Nucleus accumbens (tissue), 56 donors: ENCODE measurements around the gene PMM2.
"Not testable (repeated sequence)": the region's sequence is repeated elsewhere in the genome, so short reads cannot be mapped to it uniquely, and the experiment has no call there.

Experiments used
- DNase-seq, 56 donors: peaks; one replicate each; lab custom pipeline; 2025; lab: John Stamatoyannopoulos, UW

Gene PMM2

DNA sequence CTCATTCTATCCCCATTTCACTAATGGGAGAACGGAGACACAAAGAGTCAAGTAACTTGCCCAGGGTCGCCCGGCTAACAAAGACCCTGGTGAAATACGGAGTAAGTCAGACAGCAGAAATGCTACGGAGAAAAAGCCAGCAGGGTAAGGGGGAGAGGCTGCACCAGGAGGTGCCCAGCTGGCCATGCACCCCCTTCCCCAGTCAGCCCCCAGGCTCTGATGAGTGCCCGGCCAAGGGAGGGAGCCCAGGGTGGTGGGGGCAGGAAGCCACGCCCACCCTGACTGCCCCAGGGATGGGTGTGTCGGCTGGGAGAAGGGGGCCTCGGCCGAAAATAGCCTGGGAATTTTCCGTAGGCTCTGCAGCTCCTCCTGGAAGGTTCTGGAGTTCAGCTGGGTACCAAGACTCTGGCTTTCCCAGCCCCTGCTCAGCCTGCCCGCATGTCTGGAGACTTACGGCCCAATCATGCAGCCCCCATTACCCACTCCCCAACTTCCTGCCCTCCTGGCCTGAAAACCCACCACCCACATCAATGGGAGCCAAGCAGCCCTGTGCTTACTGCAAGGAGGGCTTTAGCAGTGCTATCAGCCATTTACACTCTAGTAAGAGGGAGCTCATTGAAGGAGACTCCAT is 67.0 kb downstream of the PMM2 start:
- peak in 1 of 56 donors; percentile 30 for DNase-seq

DNA sequence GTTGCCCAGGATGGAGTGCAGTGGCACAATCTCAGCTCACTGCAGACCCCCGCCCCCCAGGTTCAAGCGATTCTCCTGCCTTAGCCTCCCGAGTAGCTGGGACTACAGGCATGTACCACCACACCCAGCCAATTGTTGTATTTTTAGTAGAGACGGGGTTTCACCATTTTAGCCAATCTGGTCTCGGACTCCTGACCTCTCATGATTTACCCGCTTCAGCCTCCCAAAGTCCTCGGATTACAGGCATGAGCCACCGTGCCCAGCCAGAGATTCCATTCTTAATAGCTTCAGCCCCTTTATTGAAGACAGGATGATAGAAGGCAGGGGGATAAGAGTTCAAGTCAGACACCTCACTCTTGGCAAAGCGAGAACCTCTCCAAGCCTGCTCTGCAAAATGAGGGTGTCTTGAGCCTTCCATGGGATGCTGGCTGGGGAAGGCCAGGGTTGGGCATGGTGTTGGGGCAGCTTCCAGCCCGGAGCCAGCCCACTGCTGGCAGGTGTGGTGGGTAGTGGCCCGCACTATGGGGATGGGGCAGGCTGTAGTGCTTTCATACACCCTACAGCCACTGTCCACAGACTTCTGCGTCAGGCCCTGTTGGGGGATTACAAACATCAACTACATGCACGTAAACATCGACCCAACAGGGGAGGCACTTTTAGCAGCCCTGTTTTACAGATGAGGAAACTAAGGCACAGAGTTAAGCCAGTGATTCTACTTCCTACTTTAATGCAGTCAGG is 67.7 kb downstream of the PMM2 start:
- no peak for DNase-seq

DNA sequence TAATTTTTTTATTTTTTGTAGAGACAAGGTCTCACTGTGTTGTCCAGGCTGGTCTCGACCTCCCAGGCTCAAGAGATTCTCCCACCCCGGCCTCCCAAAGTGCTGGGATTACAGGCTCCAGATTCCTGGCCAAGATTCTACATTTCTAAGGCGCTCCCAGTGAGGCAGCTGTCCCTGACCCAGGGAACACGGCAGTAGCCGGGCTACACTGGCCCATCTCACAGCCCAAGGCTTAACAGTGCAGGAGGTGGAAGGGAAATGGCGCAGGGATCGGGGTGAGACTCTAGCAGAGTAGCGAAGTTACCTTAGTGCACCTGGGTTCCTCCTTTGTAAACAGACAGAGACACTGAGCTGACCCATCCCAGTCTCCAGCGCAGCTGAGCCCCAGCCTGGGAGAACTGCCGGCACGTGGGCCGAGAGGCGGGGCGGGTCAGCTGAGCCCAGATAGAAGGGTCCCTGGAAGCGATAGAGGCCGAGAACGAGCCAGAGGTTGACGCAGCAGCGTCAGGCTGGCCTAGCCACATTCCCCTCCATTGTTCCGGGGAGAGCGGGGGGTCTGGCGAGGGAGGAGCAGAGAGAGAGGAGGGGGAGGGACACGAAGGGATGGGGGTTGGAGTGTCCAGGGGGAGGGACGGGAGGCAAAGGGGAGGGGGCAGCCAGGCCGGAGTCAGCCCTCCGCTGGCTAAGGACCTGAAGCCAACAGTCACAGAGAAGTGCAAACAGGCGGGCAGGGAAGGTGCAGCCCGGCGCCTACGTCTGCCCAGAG is 68.7 kb downstream of the PMM2 start:
- peak in 50 of 56 donors; percentile 17 to 83 (median 59) for DNase-seq

DNA sequence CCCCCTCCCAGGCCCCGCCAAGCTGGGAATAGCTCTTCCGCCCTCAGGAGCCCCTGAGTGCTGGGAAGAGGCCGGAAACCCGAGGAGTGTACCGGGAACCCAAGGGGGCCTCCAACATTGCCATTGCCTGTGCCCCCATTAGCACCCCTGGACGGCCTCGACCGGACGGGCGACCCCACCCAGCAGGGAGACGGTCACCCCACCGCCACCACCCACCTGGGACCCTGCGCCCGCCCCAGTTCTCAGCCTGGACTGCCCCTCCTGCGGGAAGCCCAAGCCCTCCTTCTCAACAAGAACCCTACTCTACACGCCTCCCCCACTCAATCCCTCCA is 69.2 kb downstream of the PMM2 start:
- peak in 2 of 56 donors; percentile 31 to 47 for DNase-seq

DNA sequence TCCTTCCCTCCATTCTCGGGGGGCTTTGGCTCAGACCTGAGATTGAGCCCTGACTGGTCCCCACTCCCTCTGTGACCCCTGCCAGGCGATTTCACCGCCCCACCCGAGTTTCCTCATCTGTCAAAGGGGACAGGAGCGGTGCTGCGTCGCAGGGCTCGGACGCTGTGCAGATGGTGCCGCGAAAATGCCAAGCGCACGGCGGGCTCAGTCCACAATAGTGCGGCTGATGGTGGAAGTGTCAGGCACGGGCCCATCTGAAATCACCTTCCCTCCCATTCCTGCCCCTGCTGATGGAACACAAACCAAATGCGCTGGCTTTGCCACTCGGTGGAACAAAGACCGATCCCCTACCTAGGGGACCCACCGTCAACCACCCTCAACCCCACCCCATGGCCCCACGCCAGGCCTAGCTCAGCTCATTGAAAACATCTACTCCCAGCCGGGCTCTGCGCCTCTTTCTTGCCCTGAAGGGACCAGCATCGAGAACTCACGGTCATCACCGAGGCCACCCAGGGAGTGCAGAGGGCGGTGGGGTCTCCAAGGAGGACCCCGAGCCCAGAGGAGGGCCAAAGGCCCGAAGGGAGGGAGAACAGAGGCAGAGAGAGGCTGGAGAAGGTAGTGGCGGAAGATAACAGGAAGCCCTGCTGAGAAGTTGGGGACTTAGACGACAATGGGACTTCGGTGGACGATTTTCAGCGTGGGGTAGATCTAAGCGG is 69.7 kb downstream of the PMM2 start:
- DNase-seq: peak in 42 of 56 donors; percentile 8 to 66 (median 38)

DNA sequence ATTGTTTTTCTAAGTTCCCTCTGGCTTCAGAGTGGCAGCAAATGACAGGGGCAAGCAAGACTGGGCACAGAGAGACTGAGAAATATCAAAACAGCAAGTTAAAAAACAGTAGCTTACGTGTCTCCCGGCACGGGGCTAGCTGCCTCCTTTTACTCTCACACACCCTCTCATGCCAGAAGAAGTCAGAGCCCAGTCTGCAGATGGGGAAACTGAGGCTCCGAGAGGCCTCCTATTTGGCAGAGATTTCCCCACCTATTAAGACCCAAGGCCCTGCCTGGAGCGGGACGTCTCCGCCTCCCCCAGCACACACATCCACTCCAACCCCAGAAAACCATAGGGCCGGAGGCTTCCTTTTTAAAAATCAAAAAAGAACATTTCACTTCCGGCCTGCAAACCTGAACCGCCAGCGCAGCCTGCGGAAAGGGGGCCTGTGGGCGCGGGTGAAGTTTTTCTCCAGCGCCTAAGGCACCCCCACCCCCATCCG is 70.3 kb downstream of the PMM2 start:
- peak in 2 of 56 donors; percentile 44 to 48 for DNase-seq

DNA sequence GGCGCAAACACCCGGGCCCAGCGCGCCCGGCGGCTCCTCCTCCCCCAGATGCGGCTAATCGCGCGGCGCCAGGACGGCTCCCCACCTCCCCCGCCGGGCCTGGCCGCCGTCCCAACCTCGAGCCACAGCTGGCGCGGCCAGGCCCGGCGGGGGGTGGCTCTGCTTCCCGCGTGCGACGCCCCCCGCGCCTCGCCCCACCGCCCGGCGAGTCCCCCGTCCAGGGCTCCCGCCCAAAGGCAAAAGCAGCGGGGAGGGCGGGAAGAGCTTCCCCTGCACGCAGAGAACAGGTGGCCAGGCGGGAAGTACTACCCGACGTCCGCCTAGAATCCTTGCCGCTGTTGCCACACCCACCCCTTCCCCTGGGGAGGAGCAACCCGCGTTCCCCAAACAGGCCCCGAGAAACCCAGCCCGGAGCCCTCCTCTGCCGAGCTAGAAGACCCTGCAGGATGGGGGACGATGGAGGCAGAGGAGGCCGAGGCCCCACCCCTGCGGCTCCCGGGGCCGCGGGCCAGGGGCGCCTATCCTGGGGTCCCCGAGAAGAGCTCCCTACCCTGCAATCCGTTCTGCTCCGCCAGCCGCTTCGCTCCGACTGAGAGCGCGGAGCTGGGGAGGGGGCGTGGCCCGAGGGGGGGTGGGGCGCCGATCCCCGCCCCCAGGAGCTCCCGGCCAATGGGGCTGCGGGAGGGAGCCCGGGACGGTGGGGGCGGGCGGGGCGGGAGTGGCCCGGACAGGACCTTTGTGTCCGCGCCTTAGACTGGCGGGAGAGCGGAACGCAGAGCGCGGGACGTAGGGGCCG is 71.0 kb downstream of the PMM2 start, which contains the start of gene CARHSP1:
TSS of gene CARHSP1 (minus strand) at position 591 of the 796 bp plus-strand sequence. CDS start 9,678 bp downstream, outside the sequence.
- peak in 55 of 56 donors; percentile 45 to 94 (median 84) for DNase-seq

DNA sequence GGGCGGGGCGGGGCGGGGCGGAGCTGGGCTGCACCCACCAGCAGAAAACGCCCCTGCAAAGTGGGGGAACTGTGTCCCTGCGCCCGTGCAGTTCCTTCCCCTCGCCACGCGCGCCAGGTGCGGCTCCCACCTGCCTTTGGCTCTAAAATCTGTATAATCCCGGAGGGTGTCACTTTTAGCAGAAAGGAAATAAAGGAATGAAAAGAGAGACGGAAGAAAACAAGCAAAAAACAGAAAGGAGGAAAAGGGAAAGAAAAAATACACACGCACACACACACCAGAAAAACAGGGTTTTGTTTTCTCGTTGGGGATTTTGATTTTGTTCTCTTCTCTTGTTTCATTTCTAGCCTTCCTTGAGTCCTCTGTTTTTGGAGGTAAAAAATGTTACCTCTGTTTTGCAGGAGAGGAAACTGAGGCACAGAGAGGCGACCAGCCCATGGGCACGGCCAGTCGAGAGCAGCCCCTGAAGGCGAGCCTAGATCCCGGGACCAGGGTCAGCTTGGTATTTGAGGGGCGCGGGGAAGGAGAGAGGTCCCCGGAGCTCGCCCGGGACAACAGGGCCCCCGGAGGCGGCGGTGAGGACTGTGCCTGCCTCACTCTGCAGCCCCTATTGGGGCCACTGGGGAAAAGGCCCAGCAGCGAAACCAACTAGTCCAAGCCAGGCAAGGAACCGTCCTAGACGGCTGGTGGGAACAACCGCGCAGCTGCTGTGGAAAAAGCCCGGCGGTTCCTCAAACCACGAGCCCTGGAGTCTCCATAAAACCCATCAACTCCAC is 71.8 kb downstream of the PMM2 start:
- DNase-seq: no peak

DNA sequence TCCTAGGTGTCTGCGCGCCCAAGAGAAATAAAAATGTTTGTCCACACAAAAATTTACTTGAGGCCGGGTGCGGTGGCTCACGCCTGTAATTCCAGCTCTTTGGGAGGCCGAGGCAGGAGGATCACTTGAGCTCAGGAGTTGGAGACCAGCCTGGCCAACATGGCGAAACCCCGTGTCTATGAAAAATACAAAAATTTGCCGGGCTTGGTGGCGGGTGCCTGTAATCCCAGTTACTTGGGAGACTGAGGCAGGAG is 72.3 kb downstream of the PMM2 start:
- DNase-seq: not testable (repeated sequence)

DNA sequence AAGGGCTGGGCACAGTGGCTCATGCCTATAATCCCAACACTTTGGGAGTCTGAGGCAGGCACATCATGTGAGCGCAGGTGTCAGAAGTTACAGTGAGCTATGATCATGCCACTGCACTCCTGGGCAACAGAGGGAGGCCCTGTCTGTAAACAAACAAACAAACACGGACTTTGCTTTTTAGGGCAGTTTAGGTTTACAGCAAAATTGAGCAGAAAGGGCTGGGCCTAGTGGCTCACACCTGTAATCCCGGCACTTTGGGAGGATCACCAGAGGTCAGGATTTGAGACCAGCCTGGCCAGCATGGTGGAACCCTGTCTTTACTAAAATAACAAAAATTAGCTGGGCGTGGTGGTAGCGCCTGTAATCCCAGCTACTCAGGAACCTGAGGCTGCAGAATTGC is 74.4 kb downstream of the PMM2 start:
- no peak for DNase-seq

DNA sequence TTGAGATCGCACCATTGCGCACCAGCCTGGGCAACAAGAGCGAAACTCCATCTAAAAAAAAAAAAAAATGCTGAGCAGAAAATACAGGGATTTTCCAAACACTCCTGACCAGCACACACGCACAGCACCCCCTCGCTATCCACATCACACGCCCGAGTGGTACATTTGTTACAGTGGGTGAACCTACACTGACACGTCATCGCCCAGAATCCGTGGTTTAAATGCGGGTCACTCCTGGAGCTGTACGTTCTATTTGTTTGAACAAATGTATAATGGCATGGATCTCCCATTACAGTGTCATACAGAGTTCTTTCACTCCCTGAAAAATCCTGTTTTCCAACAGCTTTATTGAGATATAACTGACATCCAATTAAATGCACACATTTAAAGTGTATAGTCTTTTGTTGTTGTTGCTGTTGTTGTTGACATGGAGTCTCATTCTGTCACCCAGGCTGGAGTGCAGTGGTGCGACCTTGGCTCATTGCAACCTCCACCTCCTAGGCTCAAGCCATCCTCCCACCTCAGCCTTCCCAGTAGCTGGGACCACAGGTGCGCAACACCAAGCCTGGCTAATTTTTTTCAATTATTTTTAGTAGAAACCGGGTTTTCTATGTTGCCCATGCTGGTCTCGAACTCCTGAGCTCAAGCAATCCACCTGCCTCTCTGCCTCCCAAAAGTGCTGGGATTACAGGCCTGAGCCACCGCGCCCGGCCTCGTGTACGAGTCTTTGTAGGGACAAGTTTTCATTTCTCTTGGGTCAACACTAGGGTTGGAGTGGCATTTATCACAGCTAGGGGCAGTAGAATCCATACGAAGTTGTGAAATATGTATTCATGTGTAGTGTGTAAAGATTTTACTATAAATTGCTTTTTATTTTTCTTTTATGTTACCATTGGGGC is 75.6 kb downstream of the PMM2 start:
- DNase-seq: no peak

DNA sequence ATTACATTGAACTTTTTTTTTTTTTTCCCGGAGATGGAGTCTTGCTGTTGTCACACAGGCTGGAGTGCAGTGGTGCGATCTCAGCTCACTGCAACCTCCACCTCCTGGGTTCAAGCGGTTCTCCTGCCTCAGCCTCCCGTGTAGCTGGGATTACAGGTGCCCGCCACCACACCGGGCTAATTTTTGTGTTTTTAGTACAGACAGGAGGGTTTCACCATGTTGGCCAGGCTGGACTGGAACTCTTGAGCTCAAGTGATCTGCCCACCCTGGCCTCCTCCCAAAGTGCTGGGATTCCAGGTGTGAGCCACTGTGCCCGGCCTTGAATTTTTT is 76.2 kb downstream of the PMM2 start:
- DNase-seq: not testable (repeated sequence)

DNA sequence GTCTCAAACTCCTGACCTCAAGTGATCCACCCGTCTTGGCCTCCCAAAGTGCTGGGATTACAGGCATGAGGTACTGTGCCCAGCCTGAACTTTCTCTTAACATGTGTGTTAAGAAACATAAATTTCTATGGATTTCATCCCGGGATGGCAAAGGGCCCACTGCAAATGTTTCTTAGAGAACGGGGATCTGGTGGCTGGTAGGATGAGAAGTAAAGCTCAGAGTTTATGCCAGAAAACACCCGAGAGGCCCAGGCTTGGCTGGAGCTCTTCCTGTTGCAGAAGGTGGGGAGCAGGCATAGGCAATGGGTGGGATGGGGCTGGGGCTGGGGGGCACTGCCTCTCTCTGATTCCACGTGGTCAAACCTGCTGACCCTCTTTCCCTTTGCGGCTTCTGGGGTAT is 76.7 kb downstream of the PMM2 start:
- DNase-seq: no peak

DNA sequence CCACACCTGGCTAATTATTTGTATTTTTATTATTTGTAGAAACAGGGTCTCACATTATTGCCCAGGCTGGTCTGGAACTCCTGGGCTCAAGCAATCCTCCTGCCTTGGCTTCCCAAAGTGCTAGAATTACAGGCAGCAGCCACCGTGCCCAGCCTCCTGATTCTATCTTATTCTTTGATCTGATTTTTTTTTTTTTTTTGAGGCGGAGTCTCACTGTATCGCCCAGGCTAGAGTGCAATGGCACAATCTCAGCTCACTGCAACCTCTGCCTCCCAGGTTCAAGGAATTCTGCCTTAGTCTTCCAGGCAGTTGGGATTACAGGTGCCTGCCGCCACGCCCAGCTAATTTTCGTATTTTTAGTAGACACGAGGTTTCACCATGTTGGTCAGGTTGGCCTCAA is 77.7 kb downstream of the PMM2 start:
- DNase-seq: not testable (repeated sequence)

DNA sequence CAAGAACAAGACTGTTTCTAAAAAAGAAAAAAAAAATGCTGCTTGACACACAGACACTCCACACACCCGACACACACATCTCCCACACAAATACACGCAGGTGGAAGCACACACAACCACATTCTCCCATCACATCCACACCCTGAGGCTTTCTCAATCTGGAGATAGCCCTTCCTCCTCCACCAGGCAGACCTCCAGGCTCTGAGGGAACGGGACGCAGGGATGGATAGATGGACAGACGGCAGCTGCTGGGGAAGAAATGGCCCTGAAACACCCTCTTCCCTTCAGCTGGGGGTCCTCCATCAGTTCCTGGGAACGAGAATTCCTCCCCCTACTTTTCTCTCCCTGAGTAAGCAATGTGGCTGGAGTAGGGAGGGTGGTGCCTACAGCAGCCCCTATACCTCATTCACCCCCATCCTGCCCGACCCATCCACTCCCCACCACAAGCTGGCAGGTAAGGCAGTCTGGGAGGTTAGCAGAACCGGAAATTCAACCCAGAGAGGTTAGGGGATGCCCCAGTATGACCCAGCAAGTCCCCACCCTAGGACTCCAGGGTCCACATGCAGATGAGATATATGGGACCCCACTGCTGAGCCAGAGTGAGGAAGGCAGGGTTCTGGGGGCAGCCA is 80.4 kb downstream of the PMM2 start:
- no peak for DNase-seq

DNA sequence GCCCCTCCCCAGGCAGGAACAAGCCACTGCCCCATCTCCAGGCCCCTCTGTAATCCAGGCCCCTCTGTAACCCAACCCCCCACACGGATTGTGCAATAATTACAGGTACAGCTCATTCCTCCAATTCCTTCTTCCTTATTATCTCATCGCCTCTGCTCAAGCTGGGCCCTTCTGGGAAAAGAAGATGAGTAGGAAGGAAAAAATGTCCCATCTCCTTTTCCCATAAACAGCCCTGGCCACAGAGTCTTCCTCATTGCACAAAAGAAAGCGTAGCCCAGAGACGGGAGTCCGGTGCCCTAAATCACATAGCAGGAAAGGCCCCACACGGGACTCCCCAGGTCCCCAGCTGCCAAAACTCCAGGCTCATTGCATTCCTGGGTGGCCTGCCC is 80.9 kb downstream of the PMM2 start:
- DNase-seq: no peak

DNA sequence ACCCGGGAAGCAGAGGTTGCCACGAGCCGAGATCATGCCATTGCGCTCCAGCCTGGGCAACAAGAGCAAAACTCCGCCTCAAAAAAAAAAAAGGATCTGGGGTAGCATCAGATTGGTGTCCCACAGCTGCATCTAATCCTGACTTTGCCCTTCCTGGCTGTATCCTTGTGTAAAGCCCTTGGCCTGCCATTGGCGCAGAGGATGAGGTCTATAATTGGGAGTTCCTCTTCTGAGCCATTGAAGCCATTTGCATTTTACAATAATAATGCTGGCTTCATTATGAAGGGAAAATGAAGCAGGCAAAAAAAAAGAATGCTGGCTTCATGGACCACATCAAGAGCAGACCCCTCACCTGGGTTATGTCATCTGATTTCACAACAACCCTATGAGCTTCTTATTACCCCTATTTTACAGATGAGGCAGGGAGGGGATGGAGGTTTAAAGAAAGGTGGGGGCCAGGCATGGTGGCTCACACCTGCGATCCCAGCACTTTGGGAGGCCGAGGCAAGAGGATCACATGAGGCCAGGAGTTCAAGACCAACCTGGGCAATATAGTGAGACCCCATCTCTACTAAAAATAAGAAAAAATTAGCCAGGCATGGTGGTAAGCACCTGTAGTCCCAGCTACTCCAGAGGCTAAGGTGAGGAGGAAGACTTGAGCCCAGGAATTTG is 83.3 kb downstream of the PMM2 start:
- no peak for DNase-seq
